ENCODE data around the gene ZNF654.
"Not testable (repeated sequence)": the region's sequence is repeated elsewhere in the genome, so short reads cannot be mapped to it uniquely, and the experiment has no call there.

The ZNF654 gene

DNA sequence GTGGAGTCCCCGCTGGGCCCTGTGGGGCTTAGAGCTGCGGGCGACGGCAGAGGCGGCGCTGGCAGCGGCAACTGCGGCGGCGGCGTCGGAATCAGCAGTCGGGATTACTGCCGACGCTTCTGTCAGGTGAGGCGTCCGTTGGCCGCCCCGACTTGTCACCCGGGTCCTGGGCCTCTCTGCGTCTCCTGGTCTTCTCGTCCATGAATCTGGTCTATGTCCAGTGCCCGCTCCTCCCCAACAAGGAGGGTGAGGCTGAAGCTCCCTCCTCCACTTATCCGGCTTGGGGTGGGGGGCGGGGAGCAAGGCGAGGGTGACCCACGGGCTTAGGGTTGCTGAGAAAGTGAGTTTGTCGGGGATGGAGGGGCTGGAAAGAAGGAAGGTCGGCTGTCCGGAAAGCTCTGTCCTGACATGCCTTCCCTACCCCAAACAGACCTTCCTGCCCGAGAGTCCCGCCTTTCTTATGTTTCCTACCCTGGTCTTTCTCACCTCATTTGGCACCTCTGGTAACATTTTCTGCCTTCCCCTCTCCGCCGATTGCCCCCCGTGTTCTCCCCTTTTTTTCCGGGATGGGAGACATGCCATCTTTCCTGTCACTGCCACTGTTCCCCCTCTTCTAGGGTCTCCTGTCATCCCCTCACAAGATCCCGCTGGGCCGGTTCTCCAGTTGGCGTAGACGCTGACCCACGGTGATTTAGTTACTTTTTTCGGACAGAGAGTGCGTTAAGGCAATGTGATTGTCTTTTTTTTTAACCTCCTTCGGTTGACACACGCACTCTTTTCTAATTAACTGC lies 520 bp downstream of the ZNF654 start:
- no peak for DNase-seq

DNA sequence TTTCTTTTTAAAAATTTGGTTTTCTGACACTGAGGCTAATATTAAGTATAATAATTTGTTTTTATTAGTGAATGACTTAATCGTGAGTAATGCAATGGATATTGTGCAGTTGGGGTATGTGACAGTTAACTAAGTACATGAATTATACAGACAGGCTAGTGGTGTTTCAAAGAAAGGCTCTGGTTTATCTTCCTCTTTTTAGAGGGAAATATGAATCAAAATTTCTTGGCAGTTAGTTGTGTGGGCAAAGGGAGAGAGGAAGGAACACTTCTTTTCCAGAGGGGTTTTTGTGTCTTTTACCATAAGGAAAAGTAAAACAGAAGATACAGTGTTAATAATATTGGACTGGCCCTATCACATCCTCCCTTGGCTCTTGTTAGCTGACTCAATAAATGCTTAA lies 2.7 kb downstream of the ZNF654 start:
- DNase-seq = no peak

DNA sequence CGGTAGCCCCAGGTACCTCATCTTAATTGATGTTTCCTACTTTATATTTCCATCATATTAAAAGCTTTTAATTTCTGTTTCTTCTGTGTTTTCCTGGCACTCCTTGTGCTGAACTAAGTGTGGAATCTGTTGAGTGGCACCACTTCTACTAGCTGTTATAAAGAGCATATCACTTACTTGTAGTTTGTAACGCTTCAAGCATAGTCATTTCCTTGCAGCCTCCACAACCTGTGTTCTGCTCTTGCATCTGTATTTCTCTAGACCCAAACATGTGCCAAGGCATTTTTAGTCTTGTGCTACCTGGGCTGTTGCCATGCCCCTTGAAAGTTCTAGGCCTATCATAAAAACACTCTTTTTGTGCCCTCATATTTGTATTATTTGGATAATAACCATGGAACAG lies 16.0 kb downstream of the ZNF654 start:
- DNase-seq = no peak

DNA sequence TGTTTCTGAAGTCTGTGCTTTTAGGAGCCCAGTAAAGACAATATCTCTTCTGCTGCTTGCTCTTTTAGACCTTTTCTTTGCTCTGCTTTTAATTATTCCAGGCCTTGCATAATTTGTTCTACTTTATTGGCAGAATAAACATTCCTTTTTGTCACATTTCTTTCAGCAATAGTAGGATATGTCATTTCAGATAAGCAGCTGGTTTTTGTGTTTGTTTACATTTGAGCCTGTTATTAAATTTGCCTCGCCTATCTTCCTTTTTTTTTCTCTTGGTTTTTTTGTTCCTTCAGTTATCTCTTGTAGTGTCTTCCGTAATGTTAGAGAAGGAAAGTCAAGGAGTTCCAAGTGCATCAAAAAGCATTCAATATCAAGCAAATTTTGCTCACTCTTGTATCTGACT lies 16.4 kb downstream of the ZNF654 start:
- DNase-seq = no peak

DNA sequence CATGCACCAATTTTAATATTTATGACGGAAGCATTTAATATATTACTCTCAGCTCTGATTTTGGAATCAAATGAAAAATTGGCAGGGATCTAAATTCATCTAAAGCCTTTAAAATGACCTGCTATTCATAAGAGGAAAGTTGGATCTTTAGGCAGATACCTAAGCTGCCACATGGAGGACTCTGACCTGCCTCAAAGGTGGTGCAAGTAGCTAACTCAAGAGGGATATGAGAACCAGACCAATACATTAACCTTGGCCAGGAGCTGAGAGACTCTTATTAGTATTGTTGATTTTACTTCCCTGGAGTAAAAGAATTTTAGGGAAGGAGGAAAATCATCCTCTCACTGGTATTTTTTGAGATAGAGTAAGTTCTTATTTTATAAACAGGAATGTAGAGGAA lies 17.7 kb downstream of the ZNF654 start:
- no peak for DNase-seq

DNA sequence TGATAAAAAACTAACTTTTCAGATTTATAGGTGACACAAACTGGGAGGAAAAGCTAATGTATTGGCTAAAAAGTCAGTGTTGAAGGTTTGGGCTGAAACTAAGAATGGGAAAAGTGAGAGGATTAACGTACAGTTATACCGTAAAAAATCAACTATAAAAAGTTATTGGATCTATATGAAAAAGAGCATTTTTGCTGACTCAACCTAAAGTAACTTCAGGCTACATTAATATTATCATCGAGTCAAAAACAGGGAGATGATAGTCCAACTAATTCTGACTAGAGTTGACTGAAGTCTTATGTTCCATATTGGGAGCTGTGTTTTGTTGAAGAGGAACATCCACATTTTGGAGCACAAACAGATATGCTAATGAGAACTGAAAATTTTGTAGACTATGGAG lies 19.9 kb downstream of the ZNF654 start:
- DNase-seq = no peak

DNA sequence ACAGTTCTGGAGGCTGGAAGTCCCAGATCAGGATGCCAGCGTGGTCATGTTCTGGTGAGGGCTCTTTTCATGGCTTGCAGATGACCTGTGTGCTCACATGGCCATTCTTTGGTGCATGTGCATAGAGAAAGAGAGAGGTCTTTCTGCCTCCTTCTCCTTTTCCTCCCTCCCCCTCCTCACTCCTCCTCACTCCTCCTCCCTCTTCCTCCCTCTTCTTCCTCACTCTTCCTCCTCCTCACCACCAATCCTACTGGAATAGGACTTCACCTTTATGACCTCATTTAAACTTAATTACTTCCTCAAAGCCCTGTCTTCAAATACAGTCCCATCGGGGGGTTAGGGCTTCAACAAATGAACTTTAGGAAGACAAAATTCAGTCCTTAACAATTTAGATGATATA lies 23.8 kb downstream of the ZNF654 start:
- DNase-seq = no peak

DNA sequence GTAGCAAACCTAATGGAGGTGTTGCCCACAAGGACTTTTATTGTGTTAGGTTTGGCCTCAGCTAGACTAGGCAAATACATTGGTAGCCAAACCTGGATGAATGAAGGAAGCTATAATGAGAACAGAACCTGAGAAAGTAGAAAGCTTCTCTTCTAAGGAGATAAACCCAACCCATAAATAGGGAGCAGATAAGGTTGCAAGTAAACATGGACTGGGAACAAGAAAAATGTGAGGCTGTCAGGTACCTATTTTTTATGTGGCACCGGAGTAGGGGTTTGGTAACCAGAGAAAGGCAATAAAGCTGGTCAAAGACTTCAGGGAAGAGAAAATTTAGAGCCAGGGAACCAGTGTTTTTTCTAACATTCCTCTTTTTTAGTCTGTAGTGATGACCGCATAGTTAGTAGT lies 25.0 kb downstream of the ZNF654 start:
- no peak for DNase-seq

DNA sequence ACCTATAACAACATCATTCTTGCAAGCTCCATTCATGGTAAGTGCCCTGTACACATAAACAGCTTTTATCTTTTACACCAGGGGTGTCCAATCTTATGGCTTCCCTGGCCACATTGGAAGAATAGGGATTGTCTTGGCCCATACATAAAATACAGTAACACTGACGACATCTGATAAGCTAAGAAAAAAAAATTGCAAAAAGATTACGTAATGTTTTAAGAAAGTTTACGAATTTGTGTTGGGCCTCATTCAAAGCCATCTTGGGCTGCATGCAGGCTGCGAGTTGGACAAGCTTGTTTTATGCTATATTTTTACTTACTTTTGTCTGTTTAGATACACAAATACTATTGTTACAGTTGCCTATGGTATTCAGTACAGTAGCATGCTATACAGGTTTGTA lies 31.6 kb downstream of the ZNF654 start:
- no peak for DNase-seq

DNA sequence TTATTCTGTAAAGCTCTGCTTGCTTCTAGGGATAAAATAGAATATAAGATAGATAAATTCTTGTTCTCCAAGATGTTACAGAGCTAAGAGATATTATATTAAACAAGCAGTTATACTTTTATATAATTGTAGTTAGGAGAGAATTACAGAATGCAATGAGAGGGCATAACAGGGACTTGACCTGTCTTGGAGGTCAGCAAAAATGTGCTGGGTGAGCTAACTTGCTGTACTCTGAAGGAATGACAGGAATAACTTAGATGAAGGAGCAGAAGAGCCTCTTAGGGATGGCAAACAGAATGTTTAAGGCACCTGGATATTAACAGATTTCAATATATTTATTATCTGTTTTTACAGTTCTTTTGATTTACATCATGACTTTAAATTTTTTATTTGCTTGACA lies 33.2 kb downstream of the ZNF654 start:
- no peak for DNase-seq

DNA sequence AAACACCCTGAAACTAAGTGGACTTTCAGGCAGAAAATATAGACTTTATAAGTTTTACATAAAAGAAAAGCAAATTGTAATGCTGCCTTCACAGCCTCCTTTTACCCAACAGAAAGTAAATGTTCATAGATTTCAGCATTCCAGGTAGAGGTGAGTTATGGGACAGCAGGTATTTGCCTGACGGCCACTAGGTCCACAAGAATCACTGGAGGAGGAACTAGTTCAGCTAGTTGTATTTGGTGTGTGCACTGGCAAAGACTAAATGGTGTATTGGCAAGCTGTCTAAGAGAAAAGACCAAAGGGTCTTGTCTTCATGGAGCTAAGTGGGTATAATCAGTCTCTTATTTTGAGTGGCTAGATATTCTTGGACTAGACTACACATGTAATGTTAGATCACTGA lies 34.2 kb downstream of the ZNF654 start:
- DNase-seq = no peak

DNA sequence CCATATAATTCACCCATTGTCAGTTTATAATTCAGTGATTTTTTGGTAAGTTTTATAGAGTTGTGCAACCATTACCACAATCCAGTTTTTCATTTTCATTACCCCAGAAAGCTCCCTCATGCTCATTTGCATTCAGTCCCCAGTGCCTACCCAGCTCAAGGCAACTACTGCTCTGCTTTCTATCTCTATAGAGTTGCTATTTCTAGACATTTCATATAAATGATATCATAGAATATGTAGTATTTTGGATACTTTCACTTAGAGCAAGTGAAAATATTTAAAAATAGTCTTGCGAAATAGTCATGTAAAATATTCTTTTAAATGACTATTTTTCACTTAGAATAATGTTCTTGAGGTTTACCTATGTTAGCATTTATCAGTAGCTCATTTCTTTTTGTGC lies 42.1 kb downstream of the ZNF654 start:
- DNase-seq = no peak

DNA sequence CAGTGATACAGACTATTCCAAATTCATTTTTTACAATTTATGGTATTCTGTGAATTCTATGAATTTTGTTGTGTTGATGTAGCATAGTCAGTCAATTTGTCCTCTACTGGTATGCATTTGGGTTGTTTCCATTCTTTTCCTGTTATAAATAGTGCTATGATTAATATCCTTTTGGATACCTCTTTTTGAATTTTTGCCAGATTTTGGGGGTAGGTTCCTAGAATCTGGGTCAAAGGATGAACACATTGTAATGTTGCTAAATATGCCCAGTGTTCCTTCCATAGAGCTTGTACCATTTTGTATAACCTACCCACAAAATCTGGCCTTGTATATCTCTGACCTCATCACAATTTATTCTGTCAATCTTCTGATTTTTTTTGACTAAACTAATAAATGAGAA lies 46.3 kb downstream of the ZNF654 start:
- no peak for DNase-seq

DNA sequence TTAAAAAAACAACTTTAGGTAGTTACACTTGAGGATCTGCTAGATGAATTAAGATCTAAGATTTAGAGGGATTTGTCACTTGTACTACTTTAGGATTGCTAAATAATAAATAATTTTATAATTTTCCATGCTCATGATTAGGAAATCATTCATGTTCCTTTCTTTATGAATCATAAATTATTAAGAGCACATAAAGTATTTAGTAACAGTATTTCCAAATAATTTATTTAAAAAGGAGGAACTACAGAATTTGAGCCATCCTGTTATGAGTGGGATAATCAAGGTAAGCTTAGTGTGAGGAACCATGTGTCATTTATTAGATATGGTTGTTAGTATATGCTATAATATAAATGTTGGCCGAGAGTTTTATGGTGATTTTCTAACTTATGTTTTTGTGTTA lies 53.2 kb downstream of the ZNF654 start:
- DNase-seq = no peak

DNA sequence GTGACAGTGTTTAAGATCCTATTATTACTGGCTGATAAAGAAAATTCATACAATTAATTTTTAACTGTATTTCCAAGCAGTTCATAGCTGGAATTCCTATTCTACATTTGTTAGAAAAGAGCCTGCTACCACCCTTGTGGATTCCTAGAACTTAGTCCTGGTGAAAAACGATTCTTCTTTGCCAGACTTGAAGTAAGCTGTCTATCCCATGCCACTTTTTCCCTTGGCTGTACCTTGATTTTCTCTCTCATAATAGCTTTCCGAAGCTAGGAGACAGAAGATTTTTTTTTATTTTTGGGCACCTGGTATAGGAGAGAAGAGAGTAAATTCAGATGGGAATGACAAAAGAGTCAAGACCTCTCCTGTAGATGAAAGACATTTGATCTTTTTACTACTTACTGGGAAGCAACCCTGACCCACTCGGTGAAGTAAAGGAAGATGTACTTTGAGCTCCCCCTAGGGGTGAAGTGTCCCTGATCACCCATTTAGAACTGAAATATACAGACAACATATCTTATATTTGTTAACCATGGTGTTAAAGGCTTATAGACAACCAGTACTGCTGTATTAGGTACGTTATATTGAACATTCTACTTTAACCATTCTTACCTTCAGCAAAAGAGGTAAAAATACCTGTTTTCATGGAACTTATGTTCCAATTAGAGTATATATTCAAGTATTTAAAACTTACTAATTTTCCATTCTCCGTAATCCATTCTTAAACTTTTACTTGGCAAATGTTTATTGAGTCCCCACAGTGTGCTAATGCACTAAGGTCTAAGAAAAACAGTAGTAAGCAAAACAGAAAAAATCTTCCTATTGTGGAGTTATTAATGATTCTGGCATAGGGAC lies 54.5 kb downstream of the ZNF654 start:
- peak; percentile 28 for DNase-seq

DNA sequence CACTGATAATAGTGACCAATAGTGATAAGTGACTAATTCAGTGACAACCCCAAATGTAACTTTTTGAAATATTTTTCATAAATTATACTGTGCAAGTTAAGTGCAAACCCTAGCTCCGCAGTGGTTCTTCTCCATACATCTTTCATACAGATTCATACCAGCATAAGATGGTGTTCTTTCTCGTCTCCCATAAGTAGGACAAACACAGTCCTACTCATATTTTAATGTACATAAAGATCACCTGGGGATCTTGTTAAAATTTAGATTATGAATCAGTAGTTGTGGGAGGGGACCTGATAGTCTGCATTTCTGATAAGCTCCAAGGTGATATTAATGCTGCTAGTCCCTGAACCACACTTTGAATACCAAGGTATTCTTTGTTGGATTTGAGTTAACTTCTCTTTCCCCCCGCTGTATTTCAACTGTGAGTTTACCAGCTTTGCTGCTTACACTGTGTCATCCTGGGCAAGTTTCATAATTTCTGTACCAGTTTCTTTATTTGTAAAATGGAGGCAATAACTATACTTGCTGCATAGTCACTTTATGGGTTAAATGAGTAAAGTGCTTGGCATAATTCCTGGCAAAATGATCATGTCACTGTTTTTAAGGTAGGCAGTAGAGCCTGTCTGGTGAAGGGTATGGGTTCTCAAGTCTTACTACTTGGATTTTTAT lies 56.0 kb downstream of the ZNF654 start:
- no peak for DNase-seq

DNA sequence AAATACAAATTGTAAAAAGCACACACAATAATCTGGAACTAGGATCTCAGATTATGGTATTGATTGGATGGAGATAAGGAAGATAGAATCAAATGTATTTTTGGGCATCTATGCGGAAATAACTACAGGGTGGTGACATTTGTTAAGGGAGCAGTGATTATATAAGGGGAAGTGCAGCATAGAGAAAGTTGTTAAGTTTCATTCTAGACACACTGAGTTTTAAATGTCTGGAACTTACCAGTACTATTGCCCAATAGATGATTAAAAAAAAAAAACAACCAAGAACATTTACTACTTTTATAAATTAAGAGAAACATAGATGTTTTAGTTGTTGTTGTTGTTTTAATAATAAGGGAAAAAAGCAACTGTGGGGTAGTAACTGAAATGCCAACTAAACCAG lies 58.6 kb downstream of the ZNF654 start:
- DNase-seq = no peak

DNA sequence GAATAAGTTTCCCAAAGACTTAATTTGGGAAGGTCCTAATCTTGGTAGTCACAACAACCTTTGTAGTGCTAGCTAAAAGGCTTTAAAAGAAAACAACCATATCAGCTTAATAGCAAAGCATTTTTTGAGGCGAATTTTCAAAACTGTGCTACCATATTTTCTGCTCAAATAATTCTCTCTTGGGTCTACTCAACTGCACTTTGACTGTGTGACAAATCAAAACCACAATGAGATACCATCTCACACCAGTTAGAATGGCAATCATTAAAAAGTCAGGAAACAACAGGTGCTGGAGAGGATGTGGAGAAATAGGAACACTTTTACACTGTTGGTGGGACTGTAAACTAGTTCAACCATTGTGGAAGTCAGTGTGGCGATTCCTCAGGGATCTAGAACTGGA lies 59.5 kb downstream of the ZNF654 start:
- DNase-seq = not testable (repeated sequence)

DNA sequence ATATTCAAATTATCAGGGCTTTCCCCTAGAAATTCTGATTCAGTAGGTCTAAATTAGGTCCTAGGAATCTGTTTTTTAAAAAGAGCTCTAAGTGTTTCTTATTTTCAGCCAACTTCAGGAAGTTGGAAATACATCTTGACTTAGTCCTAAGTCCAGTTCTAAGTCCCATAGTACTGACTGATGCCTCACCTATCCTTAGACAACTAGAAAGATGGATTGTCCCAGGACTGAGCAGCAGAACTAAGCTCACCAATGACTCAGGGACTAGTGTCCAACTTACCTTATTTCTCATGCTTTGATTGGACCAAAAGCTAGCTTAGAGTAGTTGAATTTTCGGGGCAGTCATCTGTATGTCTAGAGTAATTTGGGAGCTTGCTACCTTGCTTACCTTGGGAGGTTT lies 64.5 kb downstream of the ZNF654 start:
- DNase-seq = no peak

DNA sequence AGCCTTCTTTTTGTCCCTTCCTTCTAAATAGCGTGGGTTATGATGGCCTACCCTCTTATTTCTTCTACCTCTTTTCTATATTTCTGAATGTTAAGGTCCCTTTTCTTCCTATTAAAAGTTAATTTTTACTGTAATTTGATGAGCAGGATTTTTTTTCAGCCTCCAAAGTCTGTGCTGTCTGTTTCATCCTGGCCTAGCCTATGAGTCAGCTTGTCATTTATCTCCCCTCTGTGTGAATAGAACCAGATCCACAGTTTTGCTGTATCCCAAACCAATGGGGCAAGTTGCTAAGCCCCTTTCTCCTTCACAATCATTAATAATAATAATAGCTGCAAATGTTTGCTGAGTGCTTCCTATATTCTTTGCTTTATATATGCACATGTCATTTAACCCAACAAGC lies 72.6 kb downstream of the ZNF654 start:
- no peak for DNase-seq

DNA sequence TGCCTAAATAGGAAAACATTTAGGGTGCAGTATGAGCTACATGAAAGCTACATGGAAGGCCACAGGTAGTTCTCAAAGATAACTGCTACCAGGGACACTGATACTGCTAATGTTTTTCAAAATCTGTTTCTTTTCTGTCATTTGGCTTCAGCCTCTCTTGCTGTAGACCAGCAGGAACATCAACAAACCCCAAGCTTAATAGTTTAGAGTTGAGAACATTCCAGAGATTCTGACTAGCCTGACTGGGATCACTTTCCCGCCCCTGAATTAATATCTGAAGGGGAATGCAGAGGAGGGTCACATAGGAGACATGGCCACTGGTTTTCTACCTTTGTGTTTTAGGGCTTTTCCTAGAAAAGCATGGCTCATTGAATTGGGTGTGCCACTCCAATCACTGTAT lies 73.8 kb downstream of the ZNF654 start:
- DNase-seq = no peak

DNA sequence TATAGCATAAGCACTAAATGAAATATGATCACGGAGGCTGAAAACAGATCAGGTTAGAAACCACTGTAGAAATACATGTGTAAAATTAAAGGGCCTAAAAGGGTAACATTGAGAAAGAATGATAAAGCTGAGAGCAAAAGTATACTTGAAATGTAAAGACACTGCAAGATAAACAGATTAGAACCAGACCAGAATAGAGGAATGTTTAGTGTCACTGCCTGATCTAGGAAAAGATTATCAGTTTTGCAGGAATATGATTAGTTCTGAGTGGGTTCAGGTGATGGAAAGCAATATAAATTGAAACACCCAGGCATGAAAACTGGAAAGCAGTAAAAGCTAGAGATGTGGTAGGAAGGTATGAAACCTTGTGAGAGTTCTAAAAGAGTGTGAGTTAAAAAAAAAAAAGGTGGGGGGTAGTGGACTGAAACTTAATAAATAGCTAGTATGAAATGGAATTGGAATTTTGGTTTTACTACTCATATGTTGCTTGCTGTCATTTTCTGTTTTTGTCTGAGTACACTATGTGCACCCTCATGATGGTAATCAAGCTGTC lies 74.7 kb downstream of the ZNF654 start:
- DNase-seq = no peak

DNA sequence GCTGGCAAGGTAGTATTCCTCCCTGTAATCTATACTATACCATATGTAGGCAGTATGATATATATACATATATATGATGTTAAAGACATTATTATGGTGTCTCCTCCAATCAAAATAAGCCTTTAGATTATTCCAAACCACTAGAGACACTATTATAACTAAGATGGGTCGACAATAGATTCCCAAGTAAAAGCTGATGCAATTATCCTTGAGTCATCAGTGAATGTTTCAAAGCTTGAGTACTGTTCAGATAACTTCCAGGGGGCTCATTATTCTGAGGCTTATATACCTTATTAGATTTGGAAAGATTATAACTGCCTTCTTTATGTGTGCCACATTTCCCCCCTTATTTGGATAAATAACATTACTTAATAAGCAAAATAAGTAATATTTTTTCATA lies 78.8 kb downstream of the ZNF654 start:
- no peak for DNase-seq

All from right kidney (tissue), 1 donor.